ENCODE data around the gene FLII.
A peak's percentile ranks its signal among the peaks of the same experiment; 100 is the strongest.
"Not testable (repeated sequence)": the region's sequence is repeated elsewhere in the genome, so short reads cannot be mapped to it uniquely, and the experiment has no call there.

FLII gene

DNA sequence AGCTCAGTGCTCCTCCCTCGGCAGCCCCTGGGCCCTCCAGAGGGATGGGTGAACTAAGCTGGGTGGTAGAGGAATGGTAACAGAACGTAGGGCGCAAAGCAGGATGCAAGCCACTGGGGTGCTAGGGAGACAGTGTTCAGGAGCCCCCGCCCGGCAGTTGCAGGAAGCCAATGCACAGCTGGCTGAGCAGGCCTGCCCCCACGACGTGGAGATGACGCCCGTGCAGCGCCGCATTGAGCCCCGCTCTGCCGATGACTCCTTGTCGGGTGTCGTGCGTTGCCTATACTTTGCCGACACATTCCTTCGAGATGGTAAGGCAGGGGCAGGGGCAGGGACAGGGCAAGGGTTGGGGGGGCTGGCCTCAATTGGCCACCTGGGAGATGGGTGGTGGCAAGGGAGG lies 20.2 kb downstream of the FLII start:
- DNase-seq, result no peak

DNA sequence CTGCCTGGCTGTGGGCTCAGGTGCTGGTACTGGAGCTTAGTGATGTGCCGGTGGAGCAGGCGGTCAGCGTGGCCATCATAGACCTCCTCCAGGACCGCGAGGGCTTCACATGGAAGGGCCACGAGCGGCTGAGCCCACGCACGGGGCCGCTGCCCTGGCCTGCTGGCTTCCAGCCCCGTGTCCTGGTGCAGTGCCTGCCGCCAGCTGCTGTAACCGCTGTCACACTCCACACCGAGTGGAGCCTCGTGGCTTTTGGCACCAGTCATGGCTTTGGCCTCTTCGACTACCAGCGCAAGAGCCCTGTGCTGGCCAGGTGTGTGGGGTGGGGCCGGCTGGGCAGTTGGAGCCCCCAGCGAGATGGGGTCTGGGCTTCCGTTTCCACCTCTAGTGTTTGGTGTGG lies 21.1 kb downstream of the FLII start:
- no peak for DNase-seq

DNA sequence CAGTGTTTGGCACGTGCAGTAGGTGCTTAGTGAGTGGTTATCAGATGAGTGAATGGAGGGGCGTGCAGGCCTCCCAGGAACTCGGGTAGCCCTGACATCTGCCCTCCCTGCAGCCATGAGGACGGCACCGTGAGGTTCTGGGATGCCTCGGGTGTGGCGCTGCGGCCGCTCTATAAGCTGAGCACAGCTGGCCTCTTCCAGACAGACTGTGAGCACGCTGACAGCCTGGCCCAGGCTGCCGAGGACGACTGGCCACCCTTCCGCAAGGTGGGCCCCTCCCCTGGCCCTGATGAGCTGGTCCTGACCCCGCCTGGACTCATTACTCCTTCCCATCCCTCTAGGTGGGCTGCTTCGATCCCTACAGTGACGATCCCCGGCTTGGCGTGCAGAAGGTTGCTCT lies 22.0 kb downstream of the FLII start:
- no peak for DNase-seq

DNA sequence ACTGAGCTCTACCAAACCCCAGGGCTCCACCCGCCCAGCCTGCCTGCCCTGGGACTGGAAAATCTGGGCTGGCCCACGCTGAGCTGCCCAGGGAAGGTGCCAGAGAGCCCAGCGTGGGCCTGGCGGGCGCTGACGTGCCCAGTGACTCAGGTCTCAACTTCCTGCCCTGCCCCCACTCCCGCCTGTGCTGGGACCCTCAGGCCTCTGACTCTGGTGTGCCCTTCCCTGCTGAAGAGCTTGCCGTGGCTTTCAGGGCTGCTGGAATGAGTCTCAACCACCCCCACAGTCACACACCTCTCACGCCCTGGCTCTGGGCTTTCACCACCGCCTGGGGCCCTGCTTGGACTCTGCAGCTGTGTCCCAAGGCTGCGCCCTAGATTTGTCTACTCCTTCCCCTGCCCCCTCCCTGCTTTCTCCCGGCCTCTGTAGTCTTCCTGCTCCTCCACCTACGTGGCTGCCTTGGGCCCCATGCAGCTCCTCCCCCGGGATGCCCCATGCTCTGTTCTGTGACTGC lies 22.7 kb downstream of the FLII start:
- DNase-seq, result no peak

DNA sequence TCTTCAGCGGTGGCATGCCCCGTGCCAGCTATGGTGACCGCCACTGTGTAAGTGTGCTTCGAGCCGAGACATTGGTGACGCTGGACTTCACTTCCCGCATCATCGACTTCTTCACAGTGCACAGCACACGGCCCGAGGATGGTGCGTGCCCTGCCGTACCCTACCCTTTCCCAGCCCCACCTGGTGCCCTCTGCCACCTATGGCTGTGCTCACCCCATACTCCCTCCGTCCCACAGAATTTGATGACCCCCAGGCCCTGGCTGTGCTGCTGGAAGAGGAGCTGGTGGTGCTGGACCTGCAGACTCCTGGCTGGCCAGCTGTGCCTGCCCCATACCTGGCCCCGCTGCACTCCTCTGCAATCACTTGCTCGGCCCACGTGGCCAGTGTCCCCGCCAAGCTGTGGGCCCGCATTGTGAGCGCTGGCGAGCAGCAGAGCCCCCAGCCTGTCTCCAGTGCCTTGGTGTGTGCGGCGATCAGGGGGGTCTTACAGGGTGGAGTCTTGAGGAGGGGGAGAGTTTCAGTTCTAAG lies 23.6 kb downstream of the FLII start:
- no peak for DNase-seq

DNA sequence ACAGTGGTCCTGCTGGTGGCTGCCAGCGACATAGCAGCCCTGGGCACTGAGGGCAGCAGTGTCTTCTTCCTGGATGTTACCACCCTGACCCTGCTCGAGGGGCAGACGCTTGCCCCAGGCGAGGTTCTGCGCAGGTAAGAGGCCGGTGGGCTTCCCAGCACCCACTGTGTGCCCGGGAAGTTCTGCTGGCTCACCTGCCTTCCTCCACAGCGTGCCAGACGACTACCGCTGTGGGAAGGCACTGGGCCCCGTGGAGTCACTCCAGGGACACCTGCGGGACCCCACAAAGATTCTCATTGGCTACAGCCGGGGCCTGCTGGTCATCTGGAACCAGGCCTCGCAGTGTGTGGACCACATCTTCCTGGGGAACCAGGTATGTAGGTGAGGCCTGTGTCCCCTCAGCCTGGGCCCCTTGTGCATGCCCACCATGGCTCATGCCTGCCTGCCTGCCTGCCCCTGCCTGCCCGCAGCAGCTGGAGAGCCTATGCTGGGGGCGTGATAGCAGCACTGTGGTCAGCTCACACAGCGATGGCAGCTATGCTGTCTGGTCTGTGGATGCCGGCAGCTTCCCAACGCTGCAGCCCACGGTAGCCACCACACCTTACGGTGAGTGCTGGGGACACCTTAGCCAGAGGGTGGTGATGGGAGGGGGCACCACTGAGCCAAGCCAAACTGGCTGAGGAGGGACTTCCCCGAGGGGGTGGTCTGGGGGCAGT lies 24.6 kb downstream of the FLII start:
- DNase-seq, result no peak

DNA sequence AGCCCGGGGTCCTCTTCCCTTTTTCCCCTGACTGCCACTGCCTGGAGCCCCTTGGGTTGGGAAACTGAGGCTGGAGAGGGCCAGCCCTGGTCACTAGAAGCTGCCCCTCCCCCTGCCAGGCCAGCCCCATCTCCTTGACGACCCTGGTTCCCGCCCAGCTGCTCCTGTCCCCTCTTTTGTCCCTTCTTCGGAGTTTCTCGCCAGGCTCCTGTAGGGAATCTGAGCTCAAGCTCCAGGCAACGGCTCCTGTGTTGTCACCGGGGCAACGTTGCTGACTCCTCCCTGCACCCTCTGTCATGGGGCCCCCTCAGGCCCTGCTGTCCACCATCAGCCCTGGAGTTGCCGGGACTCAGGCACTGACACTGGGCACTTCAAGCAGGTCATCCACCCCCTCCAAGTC lies 27.4 kb downstream of the FLII start:
- no peak for DNase-seq

DNA sequence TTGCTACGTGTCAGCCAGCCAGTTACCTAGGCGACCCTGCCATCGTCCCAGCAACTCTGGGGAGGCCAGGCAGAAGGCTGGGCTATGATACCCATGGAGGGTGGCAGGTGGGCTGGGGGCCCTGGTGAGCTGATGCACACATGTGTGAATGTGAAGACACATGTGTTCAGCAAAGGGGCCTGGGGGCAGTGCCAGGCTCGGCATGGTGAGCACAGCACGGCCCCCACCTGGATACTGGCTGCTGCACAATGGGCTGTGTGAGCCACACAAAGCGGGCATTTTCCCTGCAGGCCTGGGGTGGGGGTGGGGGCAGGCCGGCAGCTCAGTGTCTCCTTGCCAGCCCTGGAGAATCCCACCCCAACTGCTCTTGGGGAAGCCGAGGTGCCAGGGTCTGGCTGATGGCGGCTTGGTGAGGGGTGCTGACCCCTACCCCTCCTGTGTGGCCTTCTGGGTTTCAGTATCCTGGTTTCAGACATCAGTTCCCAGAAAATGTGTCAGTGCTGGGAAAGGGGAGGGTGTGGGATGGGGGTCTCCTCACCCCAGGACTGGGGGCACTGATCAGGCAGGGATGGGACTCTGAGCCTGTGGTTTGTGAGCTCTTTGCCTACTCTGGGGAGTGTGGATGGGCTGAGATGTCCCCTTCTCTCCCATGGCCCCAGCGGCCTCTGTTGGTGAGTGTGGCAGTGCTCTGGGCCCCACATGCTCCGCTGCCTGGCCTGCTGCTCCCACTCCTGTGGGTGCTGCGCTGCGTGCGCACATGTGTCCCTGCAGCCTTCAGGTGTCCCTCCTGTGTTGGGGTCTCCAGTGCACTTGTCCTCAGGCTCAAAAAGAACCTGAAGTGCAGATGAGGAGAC lies 28.0 kb downstream of the FLII start:
- DNase-seq, result no peak

DNA sequence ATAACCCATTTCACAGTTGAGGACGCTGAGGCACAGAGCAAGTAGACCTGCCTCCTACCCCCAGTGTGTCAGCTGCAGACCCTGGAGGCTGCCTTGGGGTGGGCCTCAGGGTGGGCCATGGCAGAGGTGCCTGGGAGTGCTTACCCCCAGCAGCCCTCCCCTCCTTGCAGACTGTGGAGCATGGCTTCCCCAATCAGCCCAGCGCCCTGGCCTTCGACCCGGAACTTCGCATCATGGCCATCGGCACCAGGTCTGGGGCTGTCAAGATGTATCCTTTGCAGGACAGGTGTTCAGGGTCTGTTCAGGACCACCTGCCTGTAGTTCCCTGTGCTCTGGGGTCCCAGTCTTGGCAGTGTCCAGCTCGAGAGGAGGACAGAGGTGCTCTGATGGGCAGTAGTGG lies 28.8 kb downstream of the FLII start:
- DNase-seq, result no peak

DNA sequence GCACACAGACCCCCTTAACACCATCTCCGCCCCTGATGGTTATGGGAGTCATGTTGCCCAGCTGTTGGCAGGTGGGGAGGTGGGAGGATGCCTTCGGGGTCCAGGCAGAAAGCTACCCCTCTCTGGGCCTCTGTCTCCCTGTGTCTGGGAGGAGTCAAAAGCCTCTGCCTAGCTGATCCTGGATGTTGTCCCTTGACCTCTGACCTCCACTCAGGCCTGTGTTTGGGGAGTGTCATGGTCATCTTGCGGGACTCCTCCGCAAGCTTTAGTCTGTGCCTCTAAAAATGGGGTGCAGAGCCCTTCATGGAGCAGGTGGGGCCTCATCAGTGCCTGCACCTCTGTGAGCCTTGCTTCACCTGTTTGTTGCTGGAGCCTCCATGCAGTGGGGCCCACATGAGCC lies 29.3 kb downstream of the FLII start:
- no peak for DNase-seq

DNA sequence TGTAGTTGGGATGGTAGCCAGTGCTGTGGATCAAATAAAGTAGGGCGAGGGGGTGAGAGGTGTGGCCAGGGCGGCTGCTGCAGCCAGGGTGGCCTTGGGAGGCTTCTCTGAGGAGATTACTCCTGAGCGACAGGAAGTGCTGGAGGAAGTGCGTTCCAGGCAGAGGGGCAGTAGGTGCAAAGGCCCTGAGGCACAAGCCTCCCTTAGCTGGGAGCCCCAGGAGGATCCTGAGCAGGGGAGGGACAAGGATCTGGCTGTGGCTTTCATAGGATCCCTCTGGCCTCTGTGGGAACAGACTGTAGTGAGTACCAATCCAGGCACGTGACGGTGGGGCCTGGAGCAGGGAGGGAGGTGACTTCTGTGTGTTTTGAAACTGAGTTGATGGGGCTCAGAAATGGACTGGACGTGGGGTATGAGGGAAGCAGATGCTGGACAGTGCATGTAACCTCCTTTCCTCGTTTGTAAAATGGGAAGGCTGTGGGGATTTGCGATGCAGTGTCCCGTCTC lies 30.3 kb downstream of the FLII start:
- no peak for DNase-seq

DNA sequence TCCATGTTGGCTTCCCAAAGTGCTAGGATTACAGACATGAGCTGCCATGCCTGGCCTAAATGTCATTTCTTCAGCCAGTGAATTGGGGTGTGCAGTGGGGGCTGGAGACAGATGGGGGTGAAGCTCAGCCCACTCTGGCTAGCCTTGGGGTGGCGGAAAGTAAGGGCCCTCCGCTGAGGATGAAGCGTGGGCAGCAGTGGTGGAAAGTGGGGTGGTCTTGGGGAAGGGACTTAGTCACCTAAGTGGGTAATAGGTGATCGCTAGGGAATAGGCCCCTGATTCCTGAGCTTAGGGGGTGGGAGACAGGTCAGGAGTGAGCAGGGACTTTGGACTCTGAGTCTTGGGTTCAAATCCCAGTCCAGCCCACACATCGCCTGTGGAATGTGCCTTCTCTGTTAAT lies 30.9 kb downstream of the FLII start:
- DNase-seq, result no peak

DNA sequence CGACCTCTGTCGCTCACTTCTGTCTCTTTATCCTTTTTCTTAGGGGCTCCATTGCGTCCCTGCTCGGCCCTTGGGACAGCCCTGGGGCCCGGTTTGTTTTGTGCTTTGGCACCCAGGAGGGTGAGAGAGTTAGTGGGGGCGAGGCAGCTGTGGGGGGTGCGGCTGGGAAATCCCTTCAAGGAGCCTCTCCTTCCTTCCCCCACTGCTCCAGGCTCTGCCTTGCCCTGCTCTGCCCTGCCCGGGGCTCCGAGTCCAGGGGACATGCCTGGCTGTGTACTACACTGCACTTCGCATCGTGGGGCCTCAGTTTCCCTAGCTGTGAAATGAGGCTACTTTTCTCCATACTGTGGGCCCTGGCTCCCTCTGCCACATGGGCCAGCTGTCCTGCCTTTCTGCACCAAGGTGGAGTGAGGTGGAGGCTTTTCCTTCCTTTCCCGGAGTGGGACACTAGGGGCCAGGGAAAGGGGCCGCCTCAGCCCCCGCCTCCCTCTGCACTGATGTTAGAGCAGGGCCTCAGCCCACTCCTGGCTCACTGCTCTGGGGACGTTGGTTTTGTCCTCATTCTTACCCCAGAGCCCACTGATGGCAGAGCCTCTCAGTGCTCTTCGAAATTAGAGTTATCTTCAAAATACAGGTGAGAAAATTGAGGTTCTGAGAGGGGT lies 32.1 kb downstream of the FLII start:
- DNase-seq, result no peak

DNA sequence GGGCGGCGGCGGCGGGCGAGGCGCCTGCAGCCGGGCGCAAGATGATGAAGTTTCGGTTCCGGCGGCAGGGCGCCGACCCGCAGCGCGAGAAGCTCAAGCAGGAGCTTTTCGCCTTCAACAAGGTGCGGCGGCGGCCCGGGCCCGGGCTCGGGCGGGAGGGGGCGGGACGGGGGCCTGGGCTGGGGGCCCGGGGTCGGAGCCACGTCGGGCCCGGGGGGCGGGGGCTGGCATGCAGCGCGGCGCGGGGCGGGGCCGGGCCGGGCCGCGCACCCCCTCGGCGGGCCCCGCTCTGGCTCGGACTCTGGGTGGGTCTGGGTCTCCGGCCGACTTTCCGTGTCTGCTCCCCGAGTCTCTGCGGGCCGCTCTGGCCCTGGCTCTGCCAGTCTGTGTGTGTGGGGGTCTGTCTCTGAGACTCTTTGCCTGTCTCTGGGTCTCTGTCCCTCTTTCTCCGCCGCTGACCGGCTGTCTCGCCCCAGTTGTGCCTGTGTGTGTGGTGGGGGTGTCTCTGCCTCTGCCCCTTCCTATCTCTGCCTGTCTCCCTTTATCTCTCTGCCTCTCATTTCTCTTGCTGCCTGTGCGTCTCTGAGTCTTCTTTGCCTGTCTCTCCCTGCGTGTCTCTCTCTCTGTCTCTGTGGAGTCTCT lies 32.8 kb downstream of the FLII start:
- no peak for DNase-seq

DNA sequence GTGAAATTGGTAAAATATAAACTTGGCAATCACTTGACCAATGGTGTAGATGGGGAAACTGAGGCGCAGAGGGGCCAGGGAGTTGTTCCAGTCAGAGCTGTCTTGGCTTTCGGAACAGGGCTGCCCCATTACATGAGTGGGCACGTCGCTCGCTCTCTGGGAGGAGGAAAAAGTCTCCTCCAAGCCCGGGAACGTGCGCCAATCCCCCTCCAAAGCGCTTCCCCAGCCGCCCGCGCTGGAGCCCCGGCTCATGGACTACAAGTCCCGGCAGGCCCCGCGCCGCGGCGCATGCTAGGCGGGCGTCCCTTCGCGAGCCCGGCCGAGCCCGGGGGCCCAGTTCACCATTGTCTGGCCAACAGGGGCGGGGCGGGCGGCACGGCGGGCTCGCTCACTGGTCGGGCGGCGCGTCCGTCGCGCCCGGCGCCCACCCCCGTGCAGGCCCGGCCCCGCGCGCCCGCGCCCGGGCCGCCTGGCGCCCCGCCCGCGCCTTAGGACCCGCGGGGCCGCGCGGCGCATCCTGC lies 33.4 kb downstream of the FLII start, which contains the start of gene LLGL1:
TSS of gene LLGL1 (plus strand) at position 515 of the 521 bp plus-strand sequence. CDS start 48 bp downstream, outside the sequence.
- DNase-seq, result peak; percentile 94

DNA sequence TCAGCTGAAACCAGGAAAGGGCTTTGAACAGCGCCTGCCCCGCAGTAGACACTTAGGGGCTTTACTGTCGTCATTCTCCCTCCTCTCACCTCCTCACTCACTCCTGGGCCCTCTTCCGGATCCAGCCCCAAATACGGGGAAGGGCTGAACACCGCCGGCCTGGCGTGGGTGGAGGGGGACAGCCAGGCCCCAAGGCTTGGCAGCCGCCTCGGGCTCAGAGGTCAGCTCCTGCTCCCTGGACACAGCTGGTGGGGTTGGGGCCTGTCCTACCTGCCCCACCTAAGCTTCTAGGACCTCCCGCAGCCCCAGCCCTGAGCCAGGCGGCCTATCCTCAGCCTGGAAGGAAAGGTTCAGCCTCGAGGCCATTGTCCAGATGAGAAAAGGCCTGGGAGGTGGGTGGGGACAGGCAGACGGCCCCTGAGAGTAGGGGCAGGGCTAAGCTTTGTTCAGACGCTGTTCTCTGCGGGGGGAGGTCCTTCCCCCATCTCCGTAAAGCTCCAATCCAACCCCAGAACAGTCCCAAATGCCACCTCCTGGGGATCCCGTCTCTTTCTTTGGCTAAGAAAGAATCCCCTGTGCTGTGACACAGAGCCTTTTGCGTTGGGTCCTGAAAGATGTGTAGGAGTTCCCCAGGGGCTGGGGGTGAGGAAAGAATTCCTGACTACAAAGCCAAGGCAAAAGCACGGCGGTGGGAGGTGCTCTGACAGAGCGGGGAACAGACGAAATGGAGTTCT lies 34.0 kb downstream of the FLII start:
- no peak for DNase-seq

DNA sequence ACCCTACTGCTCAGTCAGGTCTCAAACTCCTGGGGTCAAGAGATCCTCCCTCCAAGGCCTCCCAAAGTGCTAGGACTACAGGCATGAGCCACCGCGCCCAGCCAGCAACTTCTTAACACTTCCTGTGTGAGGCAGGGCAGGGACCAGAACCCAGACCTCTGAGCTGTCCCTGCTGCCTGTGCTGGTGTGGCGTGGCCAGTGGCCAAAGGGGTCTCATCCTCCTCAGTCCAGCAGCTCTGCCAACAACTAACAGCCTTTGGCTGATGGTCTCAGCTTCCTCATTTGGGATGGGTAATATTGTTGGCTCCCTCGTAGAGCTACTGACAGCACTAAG lies 34.5 kb downstream of the FLII start:
- DNase-seq, result no peak

DNA sequence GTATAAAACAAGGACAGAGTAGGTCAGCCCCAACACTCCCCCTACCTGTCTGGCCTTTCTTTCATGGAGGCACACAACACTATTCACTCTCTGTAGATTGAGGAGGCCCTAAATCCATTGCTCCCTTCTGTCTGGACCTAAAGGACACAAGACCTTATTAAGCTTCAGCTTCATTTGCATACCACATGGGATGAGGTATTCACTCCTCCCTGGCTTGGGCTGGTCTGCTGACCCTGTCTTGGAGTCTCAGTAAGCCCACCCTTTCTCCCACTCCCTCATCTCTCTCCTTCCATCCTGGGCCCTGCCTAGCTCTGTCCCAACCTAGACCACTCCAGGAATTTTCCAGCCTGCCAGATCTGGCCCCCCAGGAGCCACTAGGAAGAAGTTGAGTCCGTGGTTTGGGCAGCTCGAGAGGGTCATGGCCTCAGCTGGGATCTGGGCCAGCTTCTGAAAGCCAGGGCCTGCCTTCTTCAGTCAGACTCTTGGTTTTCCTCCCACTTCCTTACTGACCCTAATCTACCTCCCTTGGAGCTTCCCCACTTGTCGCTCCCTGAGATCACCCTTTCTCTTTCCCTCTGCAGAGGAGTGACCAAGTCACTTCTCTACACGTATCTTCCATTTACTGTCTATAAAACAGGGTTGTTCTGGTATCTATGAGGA lies 39.7 kb downstream of the FLII start:
- no peak for DNase-seq

DNA sequence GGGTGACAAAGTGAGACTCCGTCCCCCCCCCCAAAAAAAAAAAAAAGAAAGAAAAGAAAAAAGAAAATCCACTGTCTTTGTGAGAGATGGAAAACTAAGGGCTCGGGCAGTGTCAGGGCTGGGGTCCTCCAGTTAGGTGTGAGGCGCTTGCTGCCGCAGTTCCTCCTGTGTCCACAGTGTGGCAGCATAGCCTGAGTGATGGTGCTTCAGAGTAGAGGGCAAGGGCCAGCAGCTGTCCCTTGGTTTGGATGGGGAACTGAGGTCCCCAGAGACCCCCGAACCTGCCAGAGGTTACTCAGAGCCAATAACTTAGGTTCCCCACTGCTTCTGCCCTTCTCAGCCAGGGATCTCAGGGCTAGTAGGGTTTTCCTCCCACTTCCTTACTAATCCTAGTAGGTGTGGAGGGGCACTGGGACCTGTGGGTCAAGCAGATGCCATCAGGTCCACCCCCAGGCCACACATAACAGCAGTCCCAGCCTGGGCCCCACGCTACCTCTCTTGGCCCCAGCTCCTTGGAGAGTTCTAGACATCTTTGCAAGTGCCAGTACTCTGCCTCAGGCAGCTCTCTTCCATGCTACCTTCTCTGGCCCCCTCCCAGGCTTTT lies 41.0 kb downstream of the FLII start:
- DNase-seq, result peak; percentile 28

DNA sequence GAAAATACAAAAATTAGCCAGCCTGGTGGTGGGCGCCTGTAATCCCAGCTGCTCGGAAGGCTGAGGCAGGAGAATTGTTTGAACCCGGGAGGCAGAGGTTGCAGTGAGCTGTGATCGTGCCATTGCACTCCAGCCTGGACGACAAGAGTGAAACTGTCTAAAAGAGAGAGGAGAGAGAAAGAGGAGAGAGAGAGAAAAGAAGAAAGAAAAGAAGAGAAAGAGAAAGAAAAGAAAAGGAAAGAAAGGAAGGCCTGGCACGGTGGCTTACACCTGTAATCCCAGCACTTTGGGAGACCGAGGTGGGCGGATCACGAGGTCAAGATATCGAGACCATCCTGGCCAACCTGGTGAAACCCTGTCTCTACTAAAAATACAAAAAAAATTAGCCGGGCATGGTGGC lies 41.6 kb downstream of the FLII start:
- DNase-seq, result not testable (repeated sequence)
